Esophagus squamous epithelium (tissue), 5 donors: ENCODE measurements around the gene WEE2. TPM values are rescaled to one million over a fixed set of nuclear protein-coding genes. Genes with fewer than 3 reads are reported as not detected.

Experiments used
- DNase-seq: peaks from one replicate; lab custom pipeline; 2025; lab: John Stamatoyannopoulos, UW
- H3K27ac ChIP-seq, 4 donors: fragments of 200-600 bp; sonication (generic); one replicate each; pipeline ENCODE4 v1.5.1; 2016 to 2019; ENCODE audit warnings: mild to moderate bottlenecking in 1 of 4
- H3K27me3 ChIP-seq, 4 donors: fragments of 200-600 bp; sonication (generic); 1 replicate in 3 of 4; 2 replicates in 1 of 4; pipeline versions ENCODE4 v1.5.1 to v1.6.0; 2017 to 2021; ENCODE audit warnings: antibody characterized with exemption in 1 of 4
- H3K36me3 ChIP-seq, 3 donors: fragments of 200-600 bp; sonication (generic); one replicate each; pipeline ENCODE4 v1.5.1; 2016 to 2019
- H3K4me1 ChIP-seq, 3 donors: fragments of 200-600 bp; sonication (generic); one replicate each; pipeline ENCODE4 v1.5.1; 2017 to 2019
- H3K4me3 ChIP-seq, 4 donors: fragments of 200-600 bp; sonication (generic); 1 replicate in 3 of 4; 2 replicates in 1 of 4; pipeline ENCODE4 v1.5.1; 2016 to 2019; ENCODE audit warnings: mild to moderate bottlenecking in 2 of 4, moderate library complexity in 1 of 4
- H3K9me3 ChIP-seq, 3 donors: fragments of 200-600 bp; sonication (generic); one replicate each; pipeline ENCODE4 v1.5.1; 2016 to 2019
- CTCF ChIP-seq, 6 experiments: fragments of 450-650 bp in 4 of 6; fragments of 200-600 bp in 2 of 6; sonication (generic) in 2 of 6; IDR thresholded peaks; one replicate each; pipeline ENCODE4 v1.5.1; 2016 to 2019; ENCODE audit warnings: antibody characterized with exemption in 6 of 6, mild to moderate bottlenecking in 4 of 6, moderate library complexity in 4 of 6
- POLR2A ChIP-seq, 4 donors: fragments of 450-650 bp; IDR thresholded peaks; one replicate each; pipeline ENCODE4 v1.6.1; 2017; ENCODE audit warnings: antibody characterized with exemption in 4 of 4, mild to moderate bottlenecking in 4 of 4, moderate library complexity in 3 of 4
- WGBS, 2 donors: methylation state at CpG; one replicate each; pipeline ENCODE4 v1.1.5; 2018; 5-methylcytosine and 5-hydroxymethylcytosine counted together
- intact Hi-C: fragments of 100-400 bp; cut with DNase I; formaldehyde crosslinking; loops from one replicate; pipeline ENCODE4 v1.15.0; 2022
- total RNA-seq, 4 donors: library from RNA; depleted of rRNA; stranded (reverse); fragments of >200 nt; gene quantifications; one replicate each; pipeline ENCODE4 v1.1.0, GENCODE V29; 2016
- donor health status: DM: yes; HTN: yes; CAD: no.

Gene WEE2
- total RNA-seq, 4 donors from 2014 or later: not detected

- 73 to 74% methylated on average over 6 of the region's 6 CpGs for WGBS, 2 donors
- Histone ChIP-seq H3K9me3 (no peaks in the 10 kb centered on the region), H3K4me1 (no peaks in the 10 kb centered on the region), H3K27ac (no peak overlapping the region), H3K27me3 (no peaks in the 10 kb centered on the region), H3K4me3 (no peak overlapping the region), H3K36me3 (no peaks in the 10 kb centered on the region)
- TF ChIP-seq CTCF (IDR thresholded peaks at IDR 0.05): no peak
- TF ChIP-seq POLR2A (IDR thresholded peaks at IDR 0.05): no peak
- no peak for DNase-seq
- intact Hi-C loops: no loop called here
These were observed 7.9 kb downstream of the WEE2 start for GRCh38 chr7:141715794-141716689.

- H3K4me3 ChIP-seq: no peak overlapping the region
- H3K9me3 ChIP-seq: no peaks in the 10 kb centered on the region
- TF ChIP-seq CTCF (IDR thresholded peaks at IDR 0.05) (no peak), POLR2A (IDR thresholded peaks at IDR 0.05) (no peak)
- intact Hi-C loops: no loop called here
- 98 to 100% methylated on average over 1 of the region's 1 CpG for whole genome bisulfite sequencing, 2 donors
- H3K4me1 ChIP-seq: no peaks in the 10 kb centered on the region
- H3K36me3 ChIP-seq: no peaks in the 10 kb centered on the region
- H3K27ac ChIP-seq: no peak overlapping the region
- H3K27me3 ChIP-seq: no peaks in the 10 kb centered on the region
- DNase-seq: no peak
These were observed 9.3 kb downstream of the WEE2 start for GRCh38 chr7:141717450-141717849.

GRCh38 chr7:141722529-141722928 lies 14.4 kb downstream of the WEE2 start:
- intact Hi-C loops: no loop called here
- DNase-seq: no peak
- H3K36me3 ChIP-seq: no peaks in the 10 kb centered on the region
- H3K27me3 ChIP-seq: no peaks in the 10 kb centered on the region
- no peaks in the 10 kb centered on the region for H3K4me1 ChIP-seq
- TF ChIP-seq CTCF (IDR thresholded peaks at IDR 0.05) (no peak), POLR2A (IDR thresholded peaks at IDR 0.05) (no peak)
- H3K4me3 ChIP-seq: no peak overlapping the region
- H3K9me3 ChIP-seq: no peaks in the 10 kb centered on the region
- 89 to 97% methylated on average over 2 of the region's 2 CpGs for WGBS, 2 donors
- H3K27ac ChIP-seq: no peak overlapping the region

GRCh38 chr7:141729020-141729419 lies 20.9 kb downstream of the WEE2 start:
- Histone ChIP-seq H3K36me3 (no peaks in the 10 kb centered on the region), H3K4me3 (no peak overlapping the region), H3K4me1 (no peaks in the 10 kb centered on the region), H3K27ac (no peak overlapping the region), H3K9me3 (no peaks in the 10 kb centered on the region), H3K27me3 (no peaks in the 10 kb centered on the region)
- 95 to 100% methylated on average over 1 of the region's 1 CpG for WGBS, 2 donors
- no peak for DNase-seq
- TF ChIP-seq CTCF (IDR thresholded peaks at IDR 0.05): no peak
- TF ChIP-seq POLR2A (IDR thresholded peaks at IDR 0.05): no peak
- intact Hi-C loops: no loop called here

- Histone ChIP-seq H3K4me1 (no peaks in the 10 kb centered on the region), H3K4me3 (no peak overlapping the region), H3K36me3 (no peaks in the 10 kb centered on the region), H3K27me3 (no peaks in the 10 kb centered on the region), H3K27ac (no peak overlapping the region), H3K9me3 (no peaks in the 10 kb centered on the region)
- TF ChIP-seq POLR2A (IDR thresholded peaks at IDR 0.05) (no peak), CTCF (IDR thresholded peaks at IDR 0.05) (no peak)
- intact Hi-C loops: loop anchor here (10.0 kb wide), 1 partner anchor 67 kb away; no protein-coding TSS in a partner anchor
- WGBS, 2 donors: 83 to 90% methylated on average over 19 to 23 of the region's 24 CpGs
- no peak for DNase-seq
These were observed 23.5 kb downstream of the WEE2 start for GRCh38 chr7:141731476-141732149.
